A673 (cell line): ENCODE measurements around the gene PDE5A. TPM values are rescaled to one million over a fixed set of nuclear protein-coding genes. Genes with fewer than 3 reads are reported as not detected.

Experiments used
- BruUV-seq: library from RNA; stranded (reverse); fragments of 400-500 nt; replicated peaks from 2 replicates; lab custom pipeline; 2021; lab: Mats Ljungman, UMichigan
- CTCF ChIA-PET: fragments of 300-600 bp; sonication (Branson Sonifier 250); formaldehyde crosslinking; loops from one replicate; lab custom pipeline; 2022; ENCODE audit warnings: antibody characterized with exemption; lab: Charles Lee
- POLR2A ChIA-PET: fragments of 300-600 bp; sonication (Branson Sonifier 250); formaldehyde crosslinking; loops from one replicate; lab custom pipeline; 2022; ENCODE audit warnings: antibody characterized with exemption; ENCODE audit not compliant: low non-redundant PET; lab: Charles Lee
- DNase-seq: peaks from one replicate; pipeline ENCODE4 v3.0.0-alpha.2; 2015; ENCODE audit warnings: low spot score
- H3K27ac ChIP-seq: fragments of 200-600 bp; sonication (generic); 2 replicates; pipeline ENCODE4 v1.5.1; 2016; ENCODE audit warnings: mixed run types, low read depth, mild to moderate bottlenecking, mixed read lengths, antibody characterized with exemption, low read length; ENCODE audit not compliant: poor library complexity, severe bottlenecking
- H3K27me3 ChIP-seq: fragments of 200-600 bp; sonication (generic); replicated peaks from 2 replicates; pipeline ENCODE4 v1.6.1; 2017; ENCODE audit warnings: mixed run types, low read depth, mild to moderate bottlenecking, mixed read lengths, antibody characterized with exemption, low read length; ENCODE audit not compliant: insufficient read depth, poor library complexity
- H3K36me3 ChIP-seq: fragments of 200-600 bp; sonication (generic); 2 replicates; pipeline ENCODE4 v1.6.1; 2016; ENCODE audit warnings: mixed run types, mild to moderate bottlenecking, mixed read lengths, antibody characterized with exemption, low read length; ENCODE audit not compliant: insufficient read depth, poor library complexity, severe bottlenecking
- H3K4me1 ChIP-seq: fragments of 200-600 bp; sonication (generic); 2 replicates; pipeline ENCODE4 v1.6.1; 2017; ENCODE audit warnings: mixed run types, mild to moderate bottlenecking, mixed read lengths, antibody characterized with exemption, low read length; ENCODE audit not compliant: insufficient read depth, poor library complexity, severe bottlenecking
- H3K4me3 ChIP-seq: fragments of 200-600 bp; sonication (generic); 2 replicates; pipeline ENCODE4 v1.5.1; 2016; ENCODE audit warnings: low read depth, mixed run types, mild to moderate bottlenecking, mixed read lengths, low read length; ENCODE audit not compliant: poor library complexity, severe bottlenecking
- H3K9me3 ChIP-seq: fragments of 200-600 bp; sonication (generic); 2 replicates; pipeline ENCODE4 v1.6.1; 2016; ENCODE audit warnings: mixed run types, low read depth, mild to moderate bottlenecking, mixed read lengths, antibody characterized with exemption, low read length; ENCODE audit not compliant: poor library complexity, severe bottlenecking
- EZH2 ChIP-seq: fragments of 200-600 bp; sonication (generic); IDR thresholded peaks from 2 replicates; pipeline ENCODE4 v1.6.1; 2017; ENCODE audit warnings: borderline replicate concordance, low read depth, mild to moderate bottlenecking, mixed read lengths, antibody characterized with exemption, low read length; ENCODE audit not compliant: poor library complexity, severe bottlenecking
- intact Hi-C: fragments of 100-400 bp; cut with micrococcal nuclease; formaldehyde crosslinking; loops from one replicate; pipeline ENCODE4 v1.10.0; 2022; ENCODE audit not compliant: unreplicated experiment
- total RNA-seq: library from RNA; stranded (reverse); gene quantifications from 2 replicates; pipeline ENCODE4 v1.2.3, GENCODE V29; 2021
- TF ChIP-seq, protein P1 (sequence below): fragments of 300-800, 200-600 bp; sonication (generic); conservative IDR thresholded peaks from 2 replicates; pipeline ENCODE4 v1.5.1; 2017; ENCODE audit warnings: low read depth, mild to moderate bottlenecking, antibody characterized with exemption, low read length, moderate library complexity, mixed read lengths

PDE5A gene
- total RNA-seq, 1 experiment from 2014 or later = 1.2 TPM

DNA sequence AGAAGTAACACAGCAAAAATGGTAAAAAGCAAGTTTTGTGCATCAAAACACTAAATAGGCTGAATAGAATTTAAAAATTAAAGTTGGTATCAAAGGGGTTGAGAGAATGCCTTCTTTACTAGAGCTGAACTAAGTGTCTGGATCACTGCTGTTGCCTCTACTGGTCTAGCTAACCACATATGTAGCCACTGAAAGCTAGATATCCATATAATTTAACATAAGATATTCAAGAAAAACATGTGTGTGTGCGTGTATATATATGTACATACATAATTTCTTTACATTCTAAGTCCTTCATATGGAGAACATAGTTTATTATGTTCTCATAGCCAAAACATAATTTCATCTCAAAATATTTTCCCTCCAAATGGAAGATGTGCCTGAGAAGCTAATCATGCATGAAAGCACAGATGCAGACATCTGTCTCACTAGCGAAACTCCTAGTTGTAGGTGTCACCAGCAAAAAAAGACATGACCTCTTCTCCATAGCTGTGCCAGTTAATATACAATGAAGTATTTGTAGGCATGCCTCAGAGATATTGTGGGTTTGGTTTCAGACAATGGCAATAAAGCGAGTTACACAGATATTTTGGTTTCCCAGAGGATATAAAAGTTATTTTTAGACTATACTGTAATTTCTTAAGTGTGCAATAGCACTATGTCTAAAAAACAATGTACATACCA lies 47.3 kb downstream of the PDE5A start:
- ChIA-PET CTCF (no interaction called here), POLR2A (no interaction called here)
- no peak overlapping the region for H3K4me3 ChIP-seq
- BruUV-seq = no TSS peak
- no peak overlapping the region for H3K27ac ChIP-seq
- no peaks in the 10 kb centered on the region for H3K4me1 ChIP-seq
- DNase-seq = no peak
- no peaks in the 10 kb centered on the region for H3K9me3 ChIP-seq
- TF ChIP-seq EZH2 = no peak
- TF ChIP-seq, protein P1, sequence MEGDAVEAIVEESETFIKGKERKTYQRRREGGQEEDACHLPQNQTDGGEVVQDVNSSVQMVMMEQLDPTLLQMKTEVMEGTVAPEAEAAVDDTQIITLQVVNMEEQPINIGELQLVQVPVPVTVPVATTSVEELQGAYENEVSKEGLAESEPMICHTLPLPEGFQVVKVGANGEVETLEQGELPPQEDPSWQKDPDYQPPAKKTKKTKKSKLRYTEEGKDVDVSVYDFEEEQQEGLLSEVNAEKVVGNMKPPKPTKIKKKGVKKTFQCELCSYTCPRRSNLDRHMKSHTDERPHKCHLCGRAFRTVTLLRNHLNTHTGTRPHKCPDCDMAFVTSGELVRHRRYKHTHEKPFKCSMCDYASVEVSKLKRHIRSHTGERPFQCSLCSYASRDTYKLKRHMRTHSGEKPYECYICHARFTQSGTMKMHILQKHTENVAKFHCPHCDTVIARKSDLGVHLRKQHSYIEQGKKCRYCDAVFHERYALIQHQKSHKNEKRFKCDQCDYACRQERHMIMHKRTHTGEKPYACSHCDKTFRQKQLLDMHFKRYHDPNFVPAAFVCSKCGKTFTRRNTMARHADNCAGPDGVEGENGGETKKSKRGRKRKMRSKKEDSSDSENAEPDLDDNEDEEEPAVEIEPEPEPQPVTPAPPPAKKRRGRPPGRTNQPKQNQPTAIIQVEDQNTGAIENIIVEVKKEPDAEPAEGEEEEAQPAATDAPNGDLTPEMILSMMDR = no peak
- no peaks in the 10 kb centered on the region for H3K27me3 ChIP-seq
- no peaks in the 10 kb centered on the region for H3K36me3 ChIP-seq
- intact Hi-C loops = no loop called here

DNA sequence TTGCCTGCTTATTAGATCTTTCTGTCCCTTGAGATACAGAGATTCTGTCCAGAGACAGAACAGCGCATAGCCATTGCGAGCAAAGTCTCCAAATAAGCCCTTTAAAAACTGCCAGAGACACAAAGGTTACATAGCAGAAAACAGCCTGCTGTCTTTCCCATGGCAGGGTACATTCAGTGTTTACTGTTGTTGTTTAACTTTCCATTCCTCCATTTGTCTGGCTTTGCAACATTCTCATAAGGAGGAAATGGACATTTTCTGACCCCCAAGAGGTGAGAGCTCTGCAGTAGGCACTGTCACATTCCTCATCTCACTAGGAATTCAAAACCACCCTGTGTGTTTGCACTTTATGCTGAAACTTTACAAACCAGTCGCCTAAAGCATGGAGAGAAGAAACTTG lies 48.3 kb downstream of the PDE5A start:
- Histone ChIP-seq H3K36me3 (no peaks in the 10 kb centered on the region), H3K27ac (no peak overlapping the region), H3K27me3 (no peaks in the 10 kb centered on the region), H3K4me3 (no peak overlapping the region), H3K9me3 (no peaks in the 10 kb centered on the region), H3K4me1 (no peaks in the 10 kb centered on the region)
- ChIA-PET CTCF (no interaction called here), POLR2A (interaction anchor here (0.6 kb wide), 1 partner anchor 49 kb away, joined by 4 read pairs; no protein-coding TSS in a partner anchor)
- no peak for DNase-seq
- intact Hi-C loops = no loop called here
- no TSS peak for BruUV-seq
- TF ChIP-seq, protein P1 = no peak
- no peak for TF ChIP-seq EZH2

- TF ChIP-seq EZH2 = no peak
- TF ChIP-seq, protein P1 = no peak
- Histone ChIP-seq H3K4me1 (no peaks in the 10 kb centered on the region), H3K36me3 (no peaks in the 10 kb centered on the region), H3K9me3 (no peaks in the 10 kb centered on the region), H3K27ac (no peak overlapping the region), H3K4me3 (no peak overlapping the region), H3K27me3 (no peaks in the 10 kb centered on the region)
- POLR2A ChIA-PET = interaction anchor here (0.6 kb wide), 1 partner anchor 49 kb away, joined by 4 read pairs; no protein-coding TSS in a partner anchor
- intact Hi-C loops = no loop called here
- CTCF ChIA-PET = no interaction called here
- no TSS peak for BruUV-seq
- no peak for DNase-seq
These were observed 48.8 kb downstream of the PDE5A start for GRCh38 chr4:119579823-119580222.
